Kidney epithelial cell (primary cell): ENCODE measurements around the gene TTLL1. TPM values are rescaled to one million over a fixed set of nuclear protein-coding genes. Genes with fewer than 3 reads are reported as not detected.

Experiments used
- DNase-seq: peaks from one replicate; pipeline ENCODE4 v3.0.0-alpha.2; 2010; ENCODE audit warnings: low read depth
- H3K27me3 ChIP-seq: 2 replicates; pipeline ENCODE4 v1.6.0; 2011; ENCODE audit warnings: low read length; ENCODE audit not compliant: control insufficient read depth, insufficient read depth
- H3K36me3 ChIP-seq: 2 replicates; pipeline ENCODE4 v1.5.1; 2011; ENCODE audit warnings: low read length; ENCODE audit not compliant: control insufficient read depth, insufficient read depth
- H3K4me3 ChIP-seq: 2 replicates; pipeline ENCODE4 v1.5.1; 2011; ENCODE audit warnings: low read depth, mild to moderate bottlenecking, control low read depth, low read length
- total RNA-seq: library from RNA; depleted of rRNA; stranded (reverse); fragments of >200 nt; gene quantifications from 2 replicates; pipeline ENCODE4 v1.2.3, GENCODE V29; 2015
- TF ChIP-seq, protein P1 (sequence below): IDR thresholded peaks from 2 replicates; pipeline ENCODE4 v1.5.1; 2011; ENCODE audit warnings: mild to moderate bottlenecking, moderate library complexity, low read length, control low read depth, inconsistent platforms; ENCODE audit not compliant: insufficient read depth, poor library complexity, severe bottlenecking

Gene TTLL1
- total RNA-seq, 1 donor from 2014 or later, result 14.8 TPM

- Histone ChIP-seq H3K27me3 (no peaks in the 10 kb centered on the region), H3K4me3 (no peak overlapping the region), H3K36me3 (no peaks in the 10 kb centered on the region)
- TF ChIP-seq, protein P1, sequence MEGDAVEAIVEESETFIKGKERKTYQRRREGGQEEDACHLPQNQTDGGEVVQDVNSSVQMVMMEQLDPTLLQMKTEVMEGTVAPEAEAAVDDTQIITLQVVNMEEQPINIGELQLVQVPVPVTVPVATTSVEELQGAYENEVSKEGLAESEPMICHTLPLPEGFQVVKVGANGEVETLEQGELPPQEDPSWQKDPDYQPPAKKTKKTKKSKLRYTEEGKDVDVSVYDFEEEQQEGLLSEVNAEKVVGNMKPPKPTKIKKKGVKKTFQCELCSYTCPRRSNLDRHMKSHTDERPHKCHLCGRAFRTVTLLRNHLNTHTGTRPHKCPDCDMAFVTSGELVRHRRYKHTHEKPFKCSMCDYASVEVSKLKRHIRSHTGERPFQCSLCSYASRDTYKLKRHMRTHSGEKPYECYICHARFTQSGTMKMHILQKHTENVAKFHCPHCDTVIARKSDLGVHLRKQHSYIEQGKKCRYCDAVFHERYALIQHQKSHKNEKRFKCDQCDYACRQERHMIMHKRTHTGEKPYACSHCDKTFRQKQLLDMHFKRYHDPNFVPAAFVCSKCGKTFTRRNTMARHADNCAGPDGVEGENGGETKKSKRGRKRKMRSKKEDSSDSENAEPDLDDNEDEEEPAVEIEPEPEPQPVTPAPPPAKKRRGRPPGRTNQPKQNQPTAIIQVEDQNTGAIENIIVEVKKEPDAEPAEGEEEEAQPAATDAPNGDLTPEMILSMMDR, result no peak
- DNase-seq, result no peak
Observed at GRCh38 chr22:43039800-43040199, 49.4 kb downstream of the TTLL1 start.

GRCh38 chr22:43038325-43038724, 50.9 kb downstream of the TTLL1 start:
- H3K36me3 ChIP-seq, result no peaks in the 10 kb centered on the region
- no peaks in the 10 kb centered on the region for H3K27me3 ChIP-seq
- no peak overlapping the region for H3K4me3 ChIP-seq
- TF ChIP-seq, protein P1, result no peak
- no peak for DNase-seq

DNA sequence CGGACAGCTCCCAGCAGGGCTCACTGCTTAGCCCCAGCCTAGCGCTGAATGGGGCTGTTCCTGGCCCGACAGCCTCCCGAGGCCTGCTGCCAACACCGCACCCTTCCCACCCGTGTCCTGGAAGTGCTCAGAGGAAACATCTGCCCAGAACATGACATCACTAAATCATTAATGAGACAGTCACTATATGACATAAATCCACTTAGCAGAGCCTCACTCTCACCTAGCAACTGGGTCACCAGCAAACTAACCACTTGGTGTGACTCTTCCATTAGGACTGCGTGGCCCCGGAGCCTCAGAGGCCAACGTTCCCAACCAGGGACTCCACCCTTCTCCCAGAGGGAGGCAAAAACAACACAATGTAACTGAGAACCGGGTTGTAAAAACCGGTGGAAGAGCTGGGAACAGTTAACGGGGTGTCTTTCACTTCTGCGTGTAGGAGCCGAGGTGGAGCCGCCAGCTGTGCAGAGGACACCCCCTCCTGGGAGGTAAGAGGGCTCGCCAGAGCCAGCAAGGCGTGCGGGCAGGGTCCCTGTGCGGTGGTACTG, 52.8 kb downstream of the TTLL1 start:
- Histone ChIP-seq H3K4me3 (no peak overlapping the region), H3K27me3 (no peaks in the 10 kb centered on the region), H3K36me3 (no peaks in the 10 kb centered on the region)
- no peak for DNase-seq
- TF ChIP-seq, protein P1, result no peak

GRCh38 chr22:43035250-43035649, 53.9 kb downstream of the TTLL1 start:
- Histone ChIP-seq H3K27me3 (no peaks in the 10 kb centered on the region), H3K36me3 (no peaks in the 10 kb centered on the region), H3K4me3 (no peak overlapping the region)
- TF ChIP-seq, protein P1, result no peak
- DNase-seq, result no peak

DNA sequence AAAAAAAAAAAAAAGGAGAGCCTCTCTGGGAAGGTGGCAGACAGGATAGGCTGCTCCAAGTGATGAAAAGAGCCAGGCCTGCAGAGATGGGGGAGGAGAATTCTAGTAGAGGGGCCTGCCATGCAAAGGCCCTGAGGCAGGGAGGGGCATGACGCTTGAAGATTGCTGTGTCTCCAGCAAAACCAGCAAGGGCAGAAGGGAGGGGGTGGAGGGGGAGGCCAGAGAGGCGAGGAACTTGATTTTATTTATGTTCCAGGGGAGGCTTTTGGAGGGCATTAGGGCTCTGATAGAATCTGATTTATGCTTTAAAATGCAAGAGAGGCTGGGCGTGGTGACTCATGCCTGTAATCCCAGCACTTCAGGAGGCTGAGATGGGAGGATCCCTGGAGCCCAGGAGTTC, 57.6 kb downstream of the TTLL1 start:
- TF ChIP-seq, protein P1, result no peak
- no peak for DNase-seq
- Histone ChIP-seq H3K27me3 (no peaks in the 10 kb centered on the region), H3K36me3 (no peaks in the 10 kb centered on the region), H3K4me3 (no peak overlapping the region)

DNA sequence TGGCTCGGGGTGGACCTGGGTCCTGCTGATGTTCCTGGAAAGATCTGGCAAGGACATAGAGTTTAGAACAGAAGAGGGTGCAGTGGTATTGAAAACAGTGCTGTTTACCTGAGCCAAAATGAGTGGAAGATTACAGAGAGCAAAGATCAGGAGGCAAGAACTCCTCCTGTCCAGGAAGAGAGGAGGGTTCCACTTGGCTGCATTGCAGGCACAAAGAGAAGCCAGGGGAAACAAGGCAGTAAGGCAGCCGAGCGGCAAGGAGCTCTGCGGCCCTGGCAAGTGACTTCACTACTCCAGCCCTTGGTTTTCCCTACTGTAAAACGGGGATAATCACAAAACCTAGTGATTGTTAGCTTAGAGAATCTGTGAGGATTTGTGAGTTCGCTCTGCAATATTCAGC, 70.6 kb downstream of the TTLL1 start:
- H3K36me3 ChIP-seq, result no peaks in the 10 kb centered on the region
- H3K27me3 ChIP-seq, result no peaks in the 10 kb centered on the region
- no peak overlapping the region for H3K4me3 ChIP-seq
- TF ChIP-seq, protein P1, result no peak
- no peak for DNase-seq
